Measurements from ENCODE around the gene INPP5K. TPM values are rescaled to one million over a fixed set of nuclear protein-coding genes. Genes with fewer than 3 reads are reported as not detected.

The INPP5K gene
- total and polyA plus RNA-seq, 10 of the 15 experiments (the other 5 are each of a cell fraction or from before 2014, with no cell fraction given): 0.58 to 41.2 (median 23.3) TPM

DNA sequence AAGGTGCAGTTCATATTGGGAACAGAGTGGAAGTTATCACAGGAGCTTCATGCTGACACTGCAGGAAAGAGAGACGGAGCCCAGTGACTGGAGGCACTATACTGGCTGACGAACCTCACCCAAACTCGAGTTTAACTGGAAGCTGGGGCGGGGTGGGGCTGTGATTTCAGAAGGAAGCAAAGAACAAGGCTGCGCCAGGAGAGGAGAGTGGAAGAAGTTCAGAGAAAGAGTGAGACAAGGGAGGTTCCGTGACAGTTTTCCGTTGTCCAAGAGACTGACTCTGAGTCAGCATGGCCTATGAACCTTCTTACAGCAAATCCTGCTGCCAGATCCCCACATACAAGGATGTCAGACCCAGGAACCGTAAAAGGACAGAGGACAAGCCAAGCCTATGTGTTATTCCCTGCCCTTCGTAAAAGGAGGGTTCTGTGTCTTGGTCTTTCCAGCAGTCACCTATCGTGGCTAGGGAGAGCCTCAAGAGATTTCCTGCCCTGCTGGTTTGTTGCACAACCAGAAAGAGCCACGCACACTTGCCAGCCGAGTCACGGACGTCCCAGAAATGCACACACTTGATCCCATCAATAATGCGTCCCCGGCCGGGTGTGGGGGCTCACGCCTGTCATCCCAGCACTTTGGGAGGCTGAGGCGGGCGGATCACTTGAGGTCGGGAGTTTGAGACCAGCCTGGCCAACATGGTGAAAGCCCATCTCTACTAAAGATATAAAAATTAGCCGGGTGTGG lies 41.1 kb upstream of the INPP5K start:
- FAIRE-seq: no peak
- in situ Hi-C loops (cut with MboI) (no loop called here), intact Hi-C loops (cut with micrococcal nuclease; ENCODE audit: unreplicated experiment) (no loop called here)
- no TSS peak for BruUV-seq (replicated peaks)
- Histone ChIP-seq H3K9me3 (replicated peaks; ENCODE audit: control insufficient read depth, insufficient read depth, low read length) (no peaks in the 10 kb centered on the region), H4K20me1 (ENCODE audit: control insufficient read depth, insufficient read depth) (peaks cover 6% of the 10 kb centered on the region; the same call in 1 of the 2 replicates), H3K27ac (ENCODE audit: control insufficient read depth, insufficient read depth) (no peak overlapping the region), H3K79me2 (ENCODE audit: control insufficient read depth, insufficient read depth, low read length) (peaks cover 58% of the 10 kb centered on the region), H3K4me1 (ENCODE audit: control insufficient read depth, insufficient read depth, low read length) (peaks cover 44% of the 10 kb centered on the region), H3K27me3 (replicated peaks in 1 of 2; ENCODE audit: control insufficient read depth in 2 of 2, insufficient read depth in 2 of 2, low read length in 1 of 2) (no peaks in the 10 kb centered on the region), H3K36me3 (ENCODE audit: control insufficient read depth in 2 of 2, insufficient read depth in 2 of 2, low read length in 1 of 2) (peaks cover 2 to 9% of the 10 kb centered on the region in 2 experiments; a peak in 3 of 4 replicates), H3K9ac (ENCODE audit: control insufficient read depth, insufficient read depth, low read length) (no peak overlapping the region), H2AFZ (ENCODE audit: control insufficient read depth, low read depth, low read length) (no peak overlapping the region), H3K4me2 (ENCODE audit: control insufficient read depth, insufficient read depth) (no peak overlapping the region), H3K4me3 (no peak overlapping the region)
- DNase-seq (ENCODE audit: low read depth, low spot score): no peak
- ChIA-PET RAD21 (ENCODE audit: unreplicated experiment) (interaction anchor here (0.5 kb wide), 1 partner anchor 733 kb away, joined by 4 read pairs; no protein-coding TSS in a partner anchor), CTCF (no interaction called here), SMC1A (ENCODE audit: uncharacterized antibody, unreplicated experiment) (interaction anchor here (0.7 to 1.4 kb wide), 2 partner anchors 17 to 24 kb away, joined by 3 read pairs; no protein-coding TSS in a partner anchor), POLR2A (no interaction called here)
- ATAC-seq: no peak
- WGBS (ENCODE audit: insufficient coverage, insufficient replicate concordance, low lambda C conversion rate, missing lambda C conversion rate): 97% methylated on average over 21 of the region's 22 CpGs
- TF ChIP-seq TAF1 (IDR thresholded peaks at IDR 0.05; ENCODE audit: borderline replicate concordance, low read depth, low read length) (no peak), IKZF2 (IDR thresholded peaks at IDR 0.05) (no peak), FOXK2 (IDR thresholded peaks at IDR 0.05) (no peak), CEBPB (IDR thresholded peaks at IDR 0.05; ENCODE audit: borderline replicate concordance in 1 of 2, low read depth in 2 of 2, low read length in 2 of 2) (no peak), HDAC2 (IDR thresholded peaks at IDR 0.05) (no peak), NR2C2 (IDR thresholded peaks at IDR 0.05; ENCODE audit: borderline replicate concordance, control insufficient read depth, insufficient read length, low read depth) (no peak), MEF2A (IDR thresholded peaks at IDR 0.05; ENCODE audit: insufficient read depth, low read depth, low read length) (no peak)
- TF ChIP-seq, protein P1, sequence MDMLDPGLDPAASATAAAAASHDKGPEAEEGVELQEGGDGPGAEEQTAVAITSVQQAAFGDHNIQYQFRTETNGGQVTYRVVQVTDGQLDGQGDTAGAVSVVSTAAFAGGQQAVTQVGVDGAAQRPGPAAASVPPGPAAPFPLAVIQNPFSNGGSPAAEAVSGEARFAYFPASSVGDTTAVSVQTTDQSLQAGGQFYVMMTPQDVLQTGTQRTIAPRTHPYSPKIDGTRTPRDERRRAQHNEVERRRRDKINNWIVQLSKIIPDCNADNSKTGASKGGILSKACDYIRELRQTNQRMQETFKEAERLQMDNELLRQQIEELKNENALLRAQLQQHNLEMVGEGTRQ (IDR thresholded peaks at IDR 0.05; ENCODE audit: borderline replicate concordance, low read depth, low read length): no peak
- TF ChIP-seq, protein P2, sequence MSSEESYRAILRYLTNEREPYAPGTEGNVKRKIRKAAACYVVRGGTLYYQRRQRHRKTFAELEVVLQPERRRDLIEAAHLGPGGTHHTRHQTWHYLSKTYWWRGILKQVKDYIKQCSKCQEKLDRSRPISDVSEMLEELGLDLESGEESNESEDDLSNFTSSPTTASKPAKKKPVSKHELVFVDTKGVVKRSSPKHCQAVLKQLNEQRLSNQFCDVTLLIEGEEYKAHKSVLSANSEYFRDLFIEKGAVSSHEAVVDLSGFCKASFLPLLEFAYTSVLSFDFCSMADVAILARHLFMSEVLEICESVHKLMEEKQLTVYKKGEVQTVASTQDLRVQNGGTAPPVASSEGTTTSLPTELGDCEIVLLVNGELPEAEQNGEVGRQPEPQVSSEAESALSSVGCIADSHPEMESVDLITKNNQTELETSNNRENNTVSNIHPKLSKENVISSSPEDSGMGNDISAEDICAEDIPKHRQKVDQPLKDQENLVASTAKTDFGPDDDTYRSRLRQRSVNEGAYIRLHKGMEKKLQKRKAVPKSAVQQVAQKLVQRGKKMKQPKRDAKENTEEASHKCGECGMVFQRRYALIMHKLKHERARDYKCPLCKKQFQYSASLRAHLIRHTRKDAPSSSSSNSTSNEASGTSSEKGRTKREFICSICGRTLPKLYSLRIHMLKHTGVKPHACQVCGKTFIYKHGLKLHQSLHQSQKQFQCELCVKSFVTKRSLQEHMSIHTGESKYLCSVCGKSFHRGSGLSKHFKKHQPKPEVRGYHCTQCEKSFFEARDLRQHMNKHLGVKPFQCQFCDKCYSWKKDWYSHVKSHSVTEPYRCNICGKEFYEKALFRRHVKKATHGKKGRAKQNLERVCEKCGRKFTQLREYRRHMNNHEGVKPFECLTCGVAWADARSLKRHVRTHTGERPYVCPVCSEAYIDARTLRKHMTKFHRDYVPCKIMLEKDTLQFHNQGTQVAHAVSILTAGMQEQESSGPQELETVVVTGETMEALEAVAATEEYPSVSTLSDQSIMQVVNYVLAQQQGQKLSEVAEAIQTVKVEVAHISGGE (CRISPR knock-in tag; IDR thresholded peaks at IDR 0.05): no peak
- TF ChIP-seq, protein P3, sequence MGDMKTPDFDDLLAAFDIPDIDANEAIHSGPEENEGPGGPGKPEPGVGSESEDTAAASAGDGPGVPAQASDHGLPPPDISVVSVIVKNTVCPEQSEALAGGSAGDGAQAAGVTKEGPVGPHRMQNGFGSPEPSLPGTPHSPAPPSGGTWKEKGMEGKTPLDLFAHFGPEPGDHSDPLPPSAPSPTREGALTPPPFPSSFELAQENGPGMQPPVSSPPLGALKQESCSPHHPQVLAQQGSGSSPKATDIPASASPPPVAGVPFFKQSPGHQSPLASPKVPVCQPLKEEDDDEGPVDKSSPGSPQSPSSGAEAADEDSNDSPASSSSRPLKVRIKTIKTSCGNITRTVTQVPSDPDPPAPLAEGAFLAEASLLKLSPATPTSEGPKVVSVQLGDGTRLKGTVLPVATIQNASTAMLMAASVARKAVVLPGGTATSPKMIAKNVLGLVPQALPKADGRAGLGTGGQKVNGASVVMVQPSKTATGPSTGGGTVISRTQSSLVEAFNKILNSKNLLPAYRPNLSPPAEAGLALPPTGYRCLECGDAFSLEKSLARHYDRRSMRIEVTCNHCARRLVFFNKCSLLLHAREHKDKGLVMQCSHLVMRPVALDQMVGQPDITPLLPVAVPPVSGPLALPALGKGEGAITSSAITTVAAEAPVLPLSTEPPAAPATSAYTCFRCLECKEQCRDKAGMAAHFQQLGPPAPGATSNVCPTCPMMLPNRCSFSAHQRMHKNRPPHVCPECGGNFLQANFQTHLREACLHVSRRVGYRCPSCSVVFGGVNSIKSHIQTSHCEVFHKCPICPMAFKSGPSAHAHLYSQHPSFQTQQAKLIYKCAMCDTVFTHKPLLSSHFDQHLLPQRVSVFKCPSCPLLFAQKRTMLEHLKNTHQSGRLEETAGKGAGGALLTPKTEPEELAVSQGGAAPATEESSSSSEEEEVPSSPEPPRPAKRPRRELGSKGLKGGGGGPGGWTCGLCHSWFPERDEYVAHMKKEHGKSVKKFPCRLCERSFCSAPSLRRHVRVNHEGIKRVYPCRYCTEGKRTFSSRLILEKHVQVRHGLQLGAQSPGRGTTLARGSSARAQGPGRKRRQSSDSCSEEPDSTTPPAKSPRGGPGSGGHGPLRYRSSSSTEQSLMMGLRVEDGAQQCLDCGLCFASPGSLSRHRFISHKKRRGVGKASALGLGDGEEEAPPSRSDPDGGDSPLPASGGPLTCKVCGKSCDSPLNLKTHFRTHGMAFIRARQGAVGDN (IDR thresholded peaks at IDR 0.05): no peak
- TF ChIP-seq, protein P4, sequence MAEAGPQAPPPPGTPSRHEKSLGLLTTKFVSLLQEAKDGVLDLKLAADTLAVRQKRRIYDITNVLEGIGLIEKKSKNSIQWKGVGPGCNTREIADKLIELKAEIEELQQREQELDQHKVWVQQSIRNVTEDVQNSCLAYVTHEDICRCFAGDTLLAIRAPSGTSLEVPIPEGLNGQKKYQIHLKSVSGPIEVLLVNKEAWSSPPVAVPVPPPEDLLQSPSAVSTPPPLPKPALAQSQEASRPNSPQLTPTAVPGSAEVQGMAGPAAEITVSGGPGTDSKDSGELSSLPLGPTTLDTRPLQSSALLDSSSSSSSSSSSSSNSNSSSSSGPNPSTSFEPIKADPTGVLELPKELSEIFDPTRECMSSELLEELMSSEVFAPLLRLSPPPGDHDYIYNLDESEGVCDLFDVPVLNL (IDR thresholded peaks at IDR 0.05; ENCODE audit: low read depth, low read length): no peak
- TF ChIP-seq, protein P5, sequence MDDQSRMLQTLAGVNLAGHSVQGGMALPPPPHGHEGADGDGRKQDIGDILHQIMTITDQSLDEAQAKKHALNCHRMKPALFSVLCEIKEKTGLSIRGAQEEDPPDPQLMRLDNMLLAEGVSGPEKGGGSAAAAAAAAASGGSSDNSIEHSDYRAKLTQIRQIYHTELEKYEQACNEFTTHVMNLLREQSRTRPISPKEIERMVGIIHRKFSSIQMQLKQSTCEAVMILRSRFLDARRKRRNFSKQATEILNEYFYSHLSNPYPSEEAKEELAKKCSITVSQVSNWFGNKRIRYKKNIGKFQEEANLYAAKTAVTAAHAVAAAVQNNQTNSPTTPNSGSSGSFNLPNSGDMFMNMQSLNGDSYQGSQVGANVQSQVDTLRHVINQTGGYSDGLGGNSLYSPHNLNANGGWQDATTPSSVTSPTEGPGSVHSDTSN (IDR thresholded peaks at IDR 0.05; ENCODE audit: insufficient replicate concordance, low read depth, low read length): no peak
